Type B pancreatic cell (in vitro differentiated cells): ENCODE data around the gene SRPK1. TPM values are rescaled to one million over a fixed set of nuclear protein-coding genes. Genes with fewer than 3 reads are reported as not detected.

ENCODE experiments used
- DNase-seq: peaks from one replicate; pipeline ENCODE4 v3.0.0; 2021; ENCODE audit warnings: mixed read lengths; ENCODE audit not compliant: unreplicated experiment; ENCODE audit errors: extremely low spot score
- H3K27ac Mint-ChIP-seq: 2 replicates; pipeline ENCODE4 v1.8.0; 2021; ENCODE audit warnings: mild to moderate bottlenecking, mixed read lengths
- H3K27me3 Mint-ChIP-seq: 2 replicates; pipeline ENCODE4 v1.8.0; 2021; ENCODE audit warnings: mixed read lengths
- H3K36me3 Mint-ChIP-seq: 2 replicates; pipeline ENCODE4 v1.8.0; 2021; ENCODE audit warnings: mixed read lengths
- H3K4me1 Mint-ChIP-seq: one replicate; pipeline ENCODE4 v1.8.0; 2021; ENCODE audit warnings: mixed read lengths; ENCODE audit not compliant: unreplicated experiment
- H3K4me3 Mint-ChIP-seq: 2 replicates; pipeline ENCODE4 v1.8.0; 2021; ENCODE audit warnings: mild to moderate bottlenecking, mixed read lengths
- H3K9me3 Mint-ChIP-seq: 2 replicates; pipeline ENCODE4 v1.8.0; 2021; ENCODE audit warnings: mixed read lengths
- total RNA-seq: library from RNA; stranded (reverse); gene quantifications from 2 replicates; pipeline ENCODE4 v1.2.1, GENCODE V29; 2021; ENCODE audit warnings: low replicate concordance
- TF ChIP-seq, protein P1 (sequence below): fragments of 200-600 bp; sonication (generic); conservative IDR thresholded peaks from 2 replicates; pipeline ENCODE4 v1.5.0; 2021; ENCODE audit warnings: antibody characterized with exemption, mild to moderate bottlenecking

Gene SRPK1
- total RNA-seq, 1 donor from 2014 or later: 73.8 TPM

DNA sequence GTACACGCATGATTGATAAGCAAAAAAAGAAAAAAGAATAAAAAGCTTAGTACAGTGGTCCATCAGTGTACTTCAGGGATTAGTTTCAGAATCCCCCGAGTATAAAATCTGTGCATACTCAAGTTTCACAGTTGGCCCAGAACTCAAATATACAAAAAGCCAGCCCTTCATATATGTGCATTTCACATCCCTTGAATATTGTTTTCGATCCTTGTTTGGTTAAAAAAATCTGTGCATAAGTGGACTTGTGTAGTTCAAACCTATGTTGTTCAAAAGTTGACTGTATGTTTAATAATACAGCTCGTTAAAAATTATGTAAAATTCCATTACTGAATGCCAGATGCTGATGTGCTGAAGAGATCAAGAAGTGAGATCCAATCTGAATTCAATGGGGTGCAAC, 61.5 kb downstream of the SRPK1 start:
- Mint-ChIP-seq H3K4me1 (no peaks in the 10 kb centered on the region), H3K4me3 (no peak overlapping the region), H3K27ac (no peak overlapping the region), H3K27me3 (no peaks in the 10 kb centered on the region), H3K9me3 (no peaks in the 10 kb centered on the region), H3K36me3 (peaks cover 48% of the 10 kb centered on the region)
- TF ChIP-seq, protein P1, sequence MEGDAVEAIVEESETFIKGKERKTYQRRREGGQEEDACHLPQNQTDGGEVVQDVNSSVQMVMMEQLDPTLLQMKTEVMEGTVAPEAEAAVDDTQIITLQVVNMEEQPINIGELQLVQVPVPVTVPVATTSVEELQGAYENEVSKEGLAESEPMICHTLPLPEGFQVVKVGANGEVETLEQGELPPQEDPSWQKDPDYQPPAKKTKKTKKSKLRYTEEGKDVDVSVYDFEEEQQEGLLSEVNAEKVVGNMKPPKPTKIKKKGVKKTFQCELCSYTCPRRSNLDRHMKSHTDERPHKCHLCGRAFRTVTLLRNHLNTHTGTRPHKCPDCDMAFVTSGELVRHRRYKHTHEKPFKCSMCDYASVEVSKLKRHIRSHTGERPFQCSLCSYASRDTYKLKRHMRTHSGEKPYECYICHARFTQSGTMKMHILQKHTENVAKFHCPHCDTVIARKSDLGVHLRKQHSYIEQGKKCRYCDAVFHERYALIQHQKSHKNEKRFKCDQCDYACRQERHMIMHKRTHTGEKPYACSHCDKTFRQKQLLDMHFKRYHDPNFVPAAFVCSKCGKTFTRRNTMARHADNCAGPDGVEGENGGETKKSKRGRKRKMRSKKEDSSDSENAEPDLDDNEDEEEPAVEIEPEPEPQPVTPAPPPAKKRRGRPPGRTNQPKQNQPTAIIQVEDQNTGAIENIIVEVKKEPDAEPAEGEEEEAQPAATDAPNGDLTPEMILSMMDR: no peak
- no peak for DNase-seq

DNA sequence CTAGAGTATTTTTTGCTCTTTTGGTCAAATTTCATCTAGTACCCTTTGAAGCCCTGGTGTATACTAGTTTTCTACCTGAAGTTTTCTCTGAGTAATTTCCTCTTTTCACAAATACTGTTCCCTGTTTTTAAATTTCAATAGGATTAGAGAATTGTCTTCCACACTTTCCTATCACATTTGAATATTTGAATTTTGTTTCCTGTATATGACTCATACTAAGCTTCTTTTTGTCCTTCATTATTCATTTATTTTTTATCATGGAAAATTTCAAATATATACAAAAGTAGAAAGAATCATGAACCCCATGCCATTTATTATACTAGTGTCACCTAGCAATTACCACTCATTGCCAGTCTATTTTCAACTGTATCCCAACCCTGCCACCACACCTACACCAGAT, 63.0 kb downstream of the SRPK1 start:
- no peaks in the 10 kb centered on the region for H3K9me3 Mint-ChIP-seq
- H3K36me3 Mint-ChIP-seq: peaks cover 44% of the 10 kb centered on the region
- no peak overlapping the region for H3K27ac Mint-ChIP-seq

DNA sequence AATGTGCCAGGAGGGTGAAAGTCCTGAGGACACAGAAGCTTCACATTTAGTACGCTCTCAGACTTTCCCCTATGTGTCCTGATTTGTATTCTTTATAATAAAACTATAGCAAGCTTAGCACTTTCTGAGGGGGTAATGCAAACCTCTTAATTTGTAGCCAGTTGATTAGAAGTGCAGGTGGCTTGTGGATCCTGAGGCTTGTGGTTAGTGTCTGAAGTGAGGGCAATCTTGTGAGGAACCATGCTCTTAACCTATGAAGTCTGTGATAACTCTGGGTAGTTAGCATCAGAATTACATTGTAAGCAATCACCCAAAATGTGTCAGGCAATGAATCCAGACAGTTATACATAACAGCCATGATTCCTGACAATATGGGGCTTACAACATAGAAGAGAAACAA, 64.6 kb downstream of the SRPK1 start:
- no peak for DNase-seq
- Mint-ChIP-seq H3K27me3 (no peaks in the 10 kb centered on the region), H3K36me3 (peaks cover 48% of the 10 kb centered on the region), H3K4me3 (no peak overlapping the region), H3K4me1 (no peaks in the 10 kb centered on the region), H3K9me3 (no peaks in the 10 kb centered on the region), H3K27ac (no peak overlapping the region)
- TF ChIP-seq, protein P1: no peak

More for the DNA sequence above, 63.0 kb downstream of the SRPK1 start:
- DNase-seq: no peak
- H3K4me3 Mint-ChIP-seq: no peak overlapping the region
- no peaks in the 10 kb centered on the region for H3K27me3 Mint-ChIP-seq
- no peaks in the 10 kb centered on the region for H3K4me1 Mint-ChIP-seq
- TF ChIP-seq, protein P1: no peak

DNA sequence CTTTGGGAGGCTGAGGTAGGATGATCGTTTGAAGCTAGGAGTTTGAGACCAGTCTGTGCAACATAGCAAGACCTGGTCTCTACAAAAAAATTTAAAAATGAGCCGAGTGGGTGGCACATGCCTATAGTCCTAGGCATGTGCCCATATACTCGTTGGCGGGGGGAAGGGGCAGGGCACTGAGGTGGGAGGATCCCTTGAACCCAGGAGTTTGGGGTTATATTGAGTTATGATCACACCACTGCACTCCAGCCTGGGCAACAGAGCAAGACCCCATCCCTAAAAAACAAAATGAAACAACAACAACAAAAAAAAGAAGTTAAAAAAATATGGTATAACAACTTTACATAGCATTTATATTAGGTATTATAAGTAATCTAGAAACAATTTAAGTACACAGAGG, 67.9 kb downstream of the SRPK1 start:
- TF ChIP-seq, protein P1: no peak
- peaks cover 59% of the 10 kb centered on the region for H3K36me3 Mint-ChIP-seq
- no peaks in the 10 kb centered on the region for H3K4me1 Mint-ChIP-seq
- no peaks in the 10 kb centered on the region for H3K27me3 Mint-ChIP-seq
- no peak for DNase-seq
- no peaks in the 10 kb centered on the region for H3K9me3 Mint-ChIP-seq
- no peak overlapping the region for H3K27ac Mint-ChIP-seq
- no peak overlapping the region for H3K4me3 Mint-ChIP-seq

DNA sequence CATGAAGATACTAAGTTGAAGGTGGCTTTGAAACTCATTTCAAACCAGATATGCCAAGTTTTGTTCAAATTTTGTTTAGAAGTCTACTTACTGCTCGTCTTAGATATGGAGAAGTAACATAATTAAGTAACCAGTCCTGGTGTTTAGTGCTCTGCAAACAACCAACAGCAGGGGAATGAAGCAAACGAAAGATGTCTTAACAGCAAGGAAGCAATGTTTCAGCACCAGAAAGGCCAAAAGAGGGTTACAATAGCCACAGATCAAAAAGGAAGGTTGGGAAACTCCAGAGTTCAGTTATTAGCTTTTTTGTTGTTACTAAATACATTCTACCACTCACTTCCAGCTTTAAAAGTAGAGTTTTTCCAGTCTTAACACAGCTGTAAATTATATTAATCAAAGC, 70.7 kb downstream of the SRPK1 start:
- Mint-ChIP-seq H3K9me3 (no peaks in the 10 kb centered on the region), H3K4me1 (no peaks in the 10 kb centered on the region), H3K4me3 (no peak overlapping the region), H3K36me3 (peaks cover 44% of the 10 kb centered on the region), H3K27me3 (no peaks in the 10 kb centered on the region), H3K27ac (no peak overlapping the region)
- TF ChIP-seq, protein P1: no peak
- no peak for DNase-seq

DNA sequence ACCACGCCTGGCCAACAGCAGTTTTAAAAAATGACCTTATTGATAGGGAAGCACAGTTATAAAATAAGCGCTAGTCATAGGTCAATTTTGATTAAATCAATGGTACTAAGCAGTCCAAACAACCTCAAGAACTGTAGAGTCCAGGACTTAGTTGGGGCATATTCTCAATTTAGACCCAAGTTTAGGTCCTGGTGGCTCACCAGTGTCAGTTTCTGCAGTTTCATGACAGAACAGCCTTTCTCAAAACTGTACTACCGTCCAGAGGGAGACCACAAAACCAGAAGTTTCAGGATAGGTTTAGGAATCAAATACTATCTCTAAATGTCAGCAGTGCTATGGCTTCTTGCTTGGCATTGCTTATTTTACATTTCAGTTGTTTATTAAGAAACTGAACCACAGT, 76.6 kb downstream of the SRPK1 start:
- H3K36me3 Mint-ChIP-seq: peaks cover 25% of the 10 kb centered on the region
- H3K27ac Mint-ChIP-seq: no peak overlapping the region
- no peak overlapping the region for H3K4me3 Mint-ChIP-seq
- TF ChIP-seq, protein P1: no peak
- no peak for DNase-seq
- H3K4me1 Mint-ChIP-seq: no peaks in the 10 kb centered on the region
- H3K9me3 Mint-ChIP-seq: no peaks in the 10 kb centered on the region
- no peaks in the 10 kb centered on the region for H3K27me3 Mint-ChIP-seq
